ENCODE results near the gene PTPRD.

Gene PTPRD

GRCh38 chr9:8871796-8872445 lies 1740.9 kb downstream of the PTPRD start:
- no peaks in the 10 kb centered on the region for H3K36me3 ChIP-seq (ENCODE audit: control insufficient read depth in 2 of 2, insufficient read depth in 1 of 2, low read length in 2 of 2)
- no peak overlapping the region for H3K4me3 ChIP-seq (ENCODE audit: low read depth, low read length)
- no peak overlapping the region for H3K27ac ChIP-seq (ENCODE audit: extremely low read depth, low read depth, low read length)
- H3K9me3 ChIP-seq (ENCODE audit: control insufficient read depth, insufficient read depth, low read depth, low read length): no peaks in the 10 kb centered on the region
- ChIA-PET CTCF (interaction anchor here (0.6 to 1.5 kb wide), 4 partner anchors 24 to 1301 kb away, joined by 3 to 7 read pairs (median 4); no protein-coding TSS in a partner anchor), POLR2A (no interaction called here)
- 0 out of 2 replicates have a peak, but pooled peaks cover 3% of the 10 kb centered on the region for H3K4me1 ChIP-seq (ENCODE audit: control insufficient read depth, insufficient read depth, low read length)
- TF ChIP-seq ZNF747 (tag by site-specific recombination; IDR thresholded peaks at IDR 0.05): no peak
- TF ChIP-seq OSR2 (tag by site-specific recombination; IDR thresholded peaks at IDR 0.05): no peak
- no peak for TF ChIP-seq ZNF677 (tag by site-specific recombination; IDR thresholded peaks at IDR 0.05)
- no peak for TF ChIP-seq ZNF658 (tag by site-specific recombination; IDR thresholded peaks at IDR 0.05)
- TF ChIP-seq ZNF843 (tag by site-specific recombination; IDR thresholded peaks at IDR 0.05): no peak
- TF ChIP-seq, protein P1, sequence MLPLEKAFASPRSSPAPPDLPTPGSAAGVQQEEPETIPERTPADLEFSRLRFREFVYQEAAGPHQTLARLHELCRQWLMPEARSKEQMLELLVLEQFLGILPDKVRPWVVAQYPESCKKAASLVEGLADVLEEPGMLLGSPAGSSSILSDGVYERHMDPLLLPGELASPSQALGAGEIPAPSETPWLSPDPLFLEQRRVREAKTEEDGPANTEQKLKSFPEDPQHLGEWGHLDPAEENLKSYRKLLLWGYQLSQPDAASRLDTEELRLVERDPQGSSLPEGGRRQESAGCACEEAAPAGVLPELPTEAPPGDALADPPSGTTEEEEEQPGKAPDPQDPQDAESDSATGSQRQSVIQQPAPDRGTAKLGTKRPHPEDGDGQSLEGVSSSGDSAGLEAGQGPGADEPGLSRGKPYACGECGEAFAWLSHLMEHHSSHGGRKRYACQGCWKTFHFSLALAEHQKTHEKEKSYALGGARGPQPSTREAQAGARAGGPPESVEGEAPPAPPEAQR (tag by site-specific recombination; IDR thresholded peaks at IDR 0.05): no peak
- no peak for TF ChIP-seq ZNF639 (tag by site-specific recombination; IDR thresholded peaks at IDR 0.05)

DNA sequence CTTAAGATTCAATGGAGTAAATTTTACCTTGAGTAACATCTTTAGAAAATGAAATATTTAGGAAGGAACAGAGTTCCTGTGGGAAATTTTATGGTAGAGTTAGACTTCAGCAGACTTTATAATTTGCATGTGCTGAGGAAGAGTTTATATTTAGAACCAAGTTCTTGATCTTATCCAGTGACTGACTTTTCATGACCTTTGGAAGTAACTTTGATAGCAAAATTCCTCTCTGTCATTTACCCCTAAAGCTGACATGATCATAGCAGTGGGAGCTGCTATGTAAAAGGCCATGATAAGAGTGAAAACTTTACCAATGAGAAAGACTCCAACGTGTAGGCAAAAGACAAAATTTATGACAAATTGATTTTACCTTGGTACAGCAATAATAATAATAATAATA lies 1741.4 kb downstream of the PTPRD start:
- POLR2A ChIA-PET: no interaction called here
- TF ChIP-seq, protein P2, sequence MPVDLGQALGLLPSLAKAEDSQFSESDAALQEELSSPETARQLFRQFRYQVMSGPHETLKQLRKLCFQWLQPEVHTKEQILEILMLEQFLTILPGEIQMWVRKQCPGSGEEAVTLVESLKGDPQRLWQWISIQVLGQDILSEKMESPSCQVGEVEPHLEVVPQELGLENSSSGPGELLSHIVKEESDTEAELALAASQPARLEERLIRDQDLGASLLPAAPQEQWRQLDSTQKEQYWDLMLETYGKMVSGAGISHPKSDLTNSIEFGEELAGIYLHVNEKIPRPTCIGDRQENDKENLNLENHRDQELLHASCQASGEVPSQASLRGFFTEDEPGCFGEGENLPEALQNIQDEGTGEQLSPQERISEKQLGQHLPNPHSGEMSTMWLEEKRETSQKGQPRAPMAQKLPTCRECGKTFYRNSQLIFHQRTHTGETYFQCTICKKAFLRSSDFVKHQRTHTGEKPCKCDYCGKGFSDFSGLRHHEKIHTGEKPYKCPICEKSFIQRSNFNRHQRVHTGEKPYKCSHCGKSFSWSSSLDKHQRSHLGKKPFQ (tag by site-specific recombination; IDR thresholded peaks at IDR 0.05): no peak
- TF ChIP-seq SCRT2 (tag by site-specific recombination; IDR thresholded peaks at IDR 0.05) (no peak), ZNF433 (tag by site-specific recombination; IDR thresholded peaks at IDR 0.05; ENCODE audit: low read depth) (no peak), ZNF354C (tag by site-specific recombination; IDR thresholded peaks at IDR 0.05; ENCODE audit: borderline replicate concordance, low read depth) (no peak), MYNN (tag by site-specific recombination; IDR thresholded peaks at IDR 0.05; ENCODE audit: borderline replicate concordance) (no peak), ZNF132 (tag by site-specific recombination; IDR thresholded peaks at IDR 0.05; ENCODE audit: borderline replicate concordance) (no peak), ZBTB44 (tag by site-specific recombination; IDR thresholded peaks at IDR 0.05) (no peak), ZNF239 (tag by site-specific recombination; IDR thresholded peaks at IDR 0.05) (no peak), ZNF221 (tag by site-specific recombination; IDR thresholded peaks at IDR 0.05; ENCODE audit: borderline replicate concordance) (no peak), OSR2 (tag by site-specific recombination; IDR thresholded peaks at IDR 0.05) (no peak), ZNF830 (tag by site-specific recombination; IDR thresholded peaks at IDR 0.05; ENCODE audit: low read depth) (no peak), ZNF624 (tag by site-specific recombination; IDR thresholded peaks at IDR 0.05) (no peak), ZNF785 (tag by site-specific recombination; IDR thresholded peaks at IDR 0.05) (no peak), ZNF791 (tag by site-specific recombination; IDR thresholded peaks at IDR 0.05) (no peak), ZNF544 (tag by site-specific recombination; IDR thresholded peaks at IDR 0.05) (no peak), ZNF121 (tag by site-specific recombination; IDR thresholded peaks at IDR 0.05) (no peak), BCL11B (tag by site-specific recombination; IDR thresholded peaks at IDR 0.05; ENCODE audit: low read depth) (no peak), YY2 (tag by site-specific recombination; IDR thresholded peaks at IDR 0.05) (no peak)
- TF ChIP-seq, protein P3, sequence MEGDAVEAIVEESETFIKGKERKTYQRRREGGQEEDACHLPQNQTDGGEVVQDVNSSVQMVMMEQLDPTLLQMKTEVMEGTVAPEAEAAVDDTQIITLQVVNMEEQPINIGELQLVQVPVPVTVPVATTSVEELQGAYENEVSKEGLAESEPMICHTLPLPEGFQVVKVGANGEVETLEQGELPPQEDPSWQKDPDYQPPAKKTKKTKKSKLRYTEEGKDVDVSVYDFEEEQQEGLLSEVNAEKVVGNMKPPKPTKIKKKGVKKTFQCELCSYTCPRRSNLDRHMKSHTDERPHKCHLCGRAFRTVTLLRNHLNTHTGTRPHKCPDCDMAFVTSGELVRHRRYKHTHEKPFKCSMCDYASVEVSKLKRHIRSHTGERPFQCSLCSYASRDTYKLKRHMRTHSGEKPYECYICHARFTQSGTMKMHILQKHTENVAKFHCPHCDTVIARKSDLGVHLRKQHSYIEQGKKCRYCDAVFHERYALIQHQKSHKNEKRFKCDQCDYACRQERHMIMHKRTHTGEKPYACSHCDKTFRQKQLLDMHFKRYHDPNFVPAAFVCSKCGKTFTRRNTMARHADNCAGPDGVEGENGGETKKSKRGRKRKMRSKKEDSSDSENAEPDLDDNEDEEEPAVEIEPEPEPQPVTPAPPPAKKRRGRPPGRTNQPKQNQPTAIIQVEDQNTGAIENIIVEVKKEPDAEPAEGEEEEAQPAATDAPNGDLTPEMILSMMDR (tag by site-specific recombination; IDR thresholded peaks at IDR 0.05): no peak
- Histone ChIP-seq H3K36me3 (ENCODE audit: control insufficient read depth in 2 of 2, insufficient read depth in 1 of 2, low read length in 2 of 2) (no peaks in the 10 kb centered on the region), H3K4me1 (ENCODE audit: control insufficient read depth, insufficient read depth, low read length) (0 out of 2 replicates have a peak, but pooled peaks cover 3% of the 10 kb centered on the region), H3K4me3 (ENCODE audit: low read depth, low read length) (no peak overlapping the region), H3K27ac (ENCODE audit: extremely low read depth, low read depth, low read length) (no peak overlapping the region), H3K9me3 (ENCODE audit: control insufficient read depth, insufficient read depth, low read depth, low read length) (no peaks in the 10 kb centered on the region)
- CTCF ChIA-PET: interaction anchor here (0.6 to 1.5 kb wide), 2 partner anchors 24 to 47 kb away, joined by 3 to 7 read pairs; no protein-coding TSS in a partner anchor
